ENCODE measurements around the gene FBXL16.

Gene FBXL16

DNA sequence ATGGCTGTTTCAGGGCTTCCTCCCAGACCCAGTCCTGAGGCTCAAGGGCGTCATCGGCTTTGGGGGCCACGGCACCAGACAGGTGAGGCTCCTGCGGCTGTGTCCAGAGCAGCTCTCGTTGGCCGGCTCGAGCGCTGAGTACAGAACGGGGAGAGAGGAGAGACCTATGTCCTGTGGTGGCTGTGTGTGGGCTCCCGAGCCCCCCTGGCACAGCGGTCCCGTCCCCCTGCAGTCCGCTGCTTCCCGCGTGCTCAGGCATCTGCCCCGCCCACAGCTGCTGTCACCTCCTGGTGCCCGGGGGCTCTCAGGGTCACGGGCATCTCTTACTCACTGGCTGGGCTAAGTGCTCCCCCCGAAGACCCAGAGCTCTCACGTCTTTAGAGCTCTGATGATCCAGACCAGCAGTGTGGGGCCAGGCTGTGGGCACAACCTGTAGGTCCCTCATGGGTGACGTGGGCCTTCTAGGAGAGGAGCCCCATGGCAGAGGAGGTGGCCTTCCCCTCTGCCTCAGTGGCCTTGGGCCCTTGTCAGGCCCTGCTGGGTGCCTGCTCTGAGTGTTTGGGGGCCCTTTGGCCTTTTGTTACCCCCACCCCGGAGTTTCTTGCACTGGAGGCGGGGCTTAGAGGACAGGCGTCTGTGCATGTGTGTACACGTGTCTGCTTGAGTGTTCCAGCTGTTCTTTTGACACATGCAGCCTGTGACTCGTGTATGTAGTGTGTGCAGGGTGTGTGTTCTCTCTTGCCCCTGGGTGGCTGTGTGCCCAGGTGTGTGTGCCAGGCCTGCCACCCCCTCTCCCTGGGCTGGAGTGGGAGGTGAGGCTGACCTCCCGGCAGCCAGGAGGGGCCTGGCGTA is 52.9 kb downstream of the FBXL16 start:
- no peaks in the 10 kb centered on the region for H3K9me3 ChIP-seq (ENCODE audit: control insufficient read depth, low read depth, low read length)
- H3K27ac ChIP-seq (ENCODE audit: low read length), result no peak overlapping the region
- no peaks in the 10 kb centered on the region for H3K27me3 ChIP-seq (ENCODE audit: control insufficient read depth, insufficient read depth, low read length)
- no peaks in the 10 kb centered on the region for H3K36me3 ChIP-seq (ENCODE audit: control insufficient read depth, low read depth, low read length)
- H3K4me3 ChIP-seq (ENCODE audit: low read length), result no peak overlapping the region
- no peak overlapping the region for H3K9ac ChIP-seq (ENCODE audit: low read length)
- peaks cover 5% of the 10 kb centered on the region for H3K4me1 ChIP-seq (ENCODE audit: control insufficient read depth, low read depth, low read length)

DNA sequence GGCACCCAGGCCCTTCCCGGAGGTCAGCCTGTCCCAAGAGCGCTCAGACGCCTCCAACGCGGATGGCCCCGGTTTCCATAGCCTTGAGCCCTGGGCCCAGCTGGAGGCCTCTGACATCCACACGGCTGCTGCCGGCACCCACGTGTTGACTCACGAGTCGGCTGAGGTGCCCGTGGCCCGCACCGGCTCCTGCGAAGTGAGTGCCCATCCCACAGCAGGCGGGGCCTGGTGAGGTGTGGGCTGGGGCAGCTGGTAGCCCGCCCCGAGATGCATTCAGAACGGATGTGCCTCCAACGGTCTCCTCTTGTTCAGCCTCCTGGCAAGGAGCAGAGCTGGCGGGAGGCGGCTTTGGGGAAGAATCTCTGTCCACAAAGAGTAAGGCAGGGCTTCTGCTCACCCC is 53.8 kb downstream of the FBXL16 start:
- Histone ChIP-seq H3K27me3 (ENCODE audit: control insufficient read depth, insufficient read depth, low read length) (no peaks in the 10 kb centered on the region), H3K36me3 (ENCODE audit: control insufficient read depth, low read depth, low read length) (no peaks in the 10 kb centered on the region), H3K9ac (ENCODE audit: low read length) (no peak overlapping the region), H3K9me3 (ENCODE audit: control insufficient read depth, low read depth, low read length) (no peaks in the 10 kb centered on the region), H3K4me1 (ENCODE audit: control insufficient read depth, low read depth, low read length) (peaks cover 5% of the 10 kb centered on the region), H3K27ac (ENCODE audit: low read length) (no peak overlapping the region), H3K4me3 (ENCODE audit: low read length) (no peak overlapping the region)

DNA sequence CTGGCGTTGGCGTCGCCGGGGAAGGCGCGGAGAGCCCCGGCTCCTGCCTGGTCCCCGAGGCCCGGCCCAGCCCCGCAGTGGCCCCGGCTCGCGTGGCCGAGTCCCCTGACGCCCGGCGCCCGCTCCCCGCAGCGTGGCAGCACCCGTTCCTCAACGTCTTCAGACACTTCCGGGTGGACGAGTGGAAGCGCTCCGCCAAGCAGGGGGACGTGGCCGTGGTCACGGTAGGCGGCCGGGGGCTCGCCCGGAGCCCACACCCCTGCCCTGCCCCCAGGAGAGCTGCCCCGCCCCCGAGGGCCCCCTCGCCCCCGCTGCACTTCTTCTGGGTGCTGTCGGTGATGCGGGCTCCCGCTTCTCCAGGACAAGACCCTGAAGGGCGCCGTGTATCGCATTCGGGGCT is 56.0 kb downstream of the FBXL16 start:
- peak overlapping the region; percentile 75 for H3K4me3 ChIP-seq (ENCODE audit: low read length)
- H3K9ac ChIP-seq (ENCODE audit: low read length), result peak overlapping the region; percentile 74
- H3K4me1 ChIP-seq (ENCODE audit: control insufficient read depth, low read depth, low read length), result peaks cover 5% of the 10 kb centered on the region
- no peaks in the 10 kb centered on the region for H3K9me3 ChIP-seq (ENCODE audit: control insufficient read depth, low read depth, low read length)
- no peak overlapping the region for H3K27ac ChIP-seq (ENCODE audit: low read length)
- H3K27me3 ChIP-seq (ENCODE audit: control insufficient read depth, insufficient read depth, low read length), result no peaks in the 10 kb centered on the region
- no peaks in the 10 kb centered on the region for H3K36me3 ChIP-seq (ENCODE audit: control insufficient read depth, low read depth, low read length)

DNA sequence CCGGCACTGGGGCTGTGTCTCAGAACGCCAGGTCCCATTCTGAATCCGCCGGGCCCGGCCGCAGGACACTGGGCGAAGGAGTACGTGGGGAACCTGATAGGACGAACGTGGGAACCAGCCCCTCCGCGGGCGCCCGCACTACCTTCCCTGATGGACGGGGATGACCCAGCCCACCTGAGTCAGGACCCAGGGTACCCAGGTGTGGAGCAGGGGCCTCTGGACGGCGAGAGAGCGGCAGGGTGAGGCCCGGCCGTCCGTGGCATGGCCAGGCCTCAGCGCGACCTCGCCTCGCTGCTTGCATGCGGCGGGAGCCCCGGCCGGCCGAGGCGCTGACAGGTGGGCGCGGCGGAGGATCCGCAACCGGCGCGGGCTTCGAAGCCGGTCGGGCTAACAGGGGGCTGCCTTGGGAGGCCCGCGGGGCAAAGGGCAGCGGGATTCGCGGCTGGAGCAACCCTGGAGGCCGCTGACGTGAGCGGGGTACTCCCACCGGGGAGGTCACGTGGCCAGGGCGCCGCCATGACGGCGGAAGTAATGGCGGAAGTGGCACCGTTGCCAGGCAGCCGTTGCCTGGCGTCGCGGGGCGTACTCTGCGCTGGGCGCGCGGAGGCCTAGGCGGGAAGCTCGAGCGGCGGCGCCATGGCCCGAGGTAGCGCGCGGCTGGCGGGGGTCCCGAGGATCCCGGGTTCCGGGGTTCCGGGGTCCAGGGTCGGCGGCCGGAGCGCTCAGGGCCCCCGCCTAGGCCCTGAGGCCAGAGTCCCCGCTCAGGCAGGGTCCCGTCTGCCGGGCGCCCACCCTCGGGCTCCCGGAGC is 56.6 kb downstream of the FBXL16 start, which contains the start of gene WDR90:
Gene WDR90 (plus strand): TSS at position 585 of the 809 bp plus-strand sequence. CDS start 52 bp downstream, at position 637.
- no peaks in the 10 kb centered on the region for H3K27me3 ChIP-seq (ENCODE audit: control insufficient read depth, insufficient read depth, low read length)
- H3K4me1 ChIP-seq (ENCODE audit: control insufficient read depth, low read depth, low read length), result peaks cover 5% of the 10 kb centered on the region
- H3K27ac ChIP-seq (ENCODE audit: low read length), result peak within 1 kb of the TSS; percentile 24
- no peaks in the 10 kb centered on the region for H3K36me3 ChIP-seq (ENCODE audit: control insufficient read depth, low read depth, low read length)
- H3K9me3 ChIP-seq (ENCODE audit: control insufficient read depth, low read depth, low read length), result no peaks in the 10 kb centered on the region
- peak within 1 kb of the TSS; percentile 74 for H3K9ac ChIP-seq (ENCODE audit: low read length)
- H3K4me3 ChIP-seq (ENCODE audit: low read length), result peak within 1 kb of the TSS; percentile 75

DNA sequence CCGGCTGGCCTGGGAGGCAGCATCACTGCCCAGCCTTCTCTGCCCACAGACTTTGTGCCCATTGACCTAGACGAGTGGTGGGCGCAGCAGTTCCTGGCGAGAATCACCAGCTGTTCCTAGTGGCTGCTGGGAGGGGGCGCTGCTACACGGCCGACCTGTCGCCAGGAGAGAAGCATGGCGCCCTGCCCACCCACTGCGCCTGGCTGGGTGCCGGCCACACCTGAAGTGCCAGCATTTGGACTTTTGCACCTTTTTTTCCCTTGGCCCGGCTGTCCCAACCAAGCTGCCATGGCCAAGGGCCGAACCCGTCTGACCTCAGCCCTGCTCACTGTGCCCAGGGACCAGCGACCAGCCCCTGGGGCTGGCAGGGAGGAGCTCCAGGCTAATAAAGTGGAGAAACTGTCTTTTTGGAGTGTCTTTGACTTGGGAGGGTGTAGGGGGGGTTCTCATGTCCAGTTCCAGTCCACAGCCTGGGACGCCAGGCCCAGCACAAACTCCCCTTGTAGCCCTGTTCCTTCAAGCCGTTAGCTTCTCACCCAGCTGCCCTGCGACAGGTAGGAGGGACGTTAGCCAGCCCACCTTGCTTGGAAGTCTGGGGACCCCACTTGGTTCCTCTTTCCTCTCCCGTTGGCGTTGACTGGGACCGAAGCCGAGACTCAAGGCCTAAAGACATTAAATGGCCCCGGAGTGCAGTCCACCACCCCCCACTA is 57.4 kb downstream of the FBXL16 start:
- Histone ChIP-seq H3K27ac (ENCODE audit: low read length) (peak overlapping the region; percentile 24), H3K27me3 (ENCODE audit: control insufficient read depth, insufficient read depth, low read length) (peaks cover under 1% of the 10 kb centered on the region), H3K36me3 (ENCODE audit: control insufficient read depth, low read depth, low read length) (no peaks in the 10 kb centered on the region), H3K4me1 (ENCODE audit: control insufficient read depth, low read depth, low read length) (peaks cover 5% of the 10 kb centered on the region), H3K9ac (ENCODE audit: low read length) (peak overlapping the region; percentile 74), H3K4me3 (ENCODE audit: low read length) (peak overlapping the region; percentile 75), H3K9me3 (ENCODE audit: control insufficient read depth, low read depth, low read length) (no peaks in the 10 kb centered on the region)

DNA sequence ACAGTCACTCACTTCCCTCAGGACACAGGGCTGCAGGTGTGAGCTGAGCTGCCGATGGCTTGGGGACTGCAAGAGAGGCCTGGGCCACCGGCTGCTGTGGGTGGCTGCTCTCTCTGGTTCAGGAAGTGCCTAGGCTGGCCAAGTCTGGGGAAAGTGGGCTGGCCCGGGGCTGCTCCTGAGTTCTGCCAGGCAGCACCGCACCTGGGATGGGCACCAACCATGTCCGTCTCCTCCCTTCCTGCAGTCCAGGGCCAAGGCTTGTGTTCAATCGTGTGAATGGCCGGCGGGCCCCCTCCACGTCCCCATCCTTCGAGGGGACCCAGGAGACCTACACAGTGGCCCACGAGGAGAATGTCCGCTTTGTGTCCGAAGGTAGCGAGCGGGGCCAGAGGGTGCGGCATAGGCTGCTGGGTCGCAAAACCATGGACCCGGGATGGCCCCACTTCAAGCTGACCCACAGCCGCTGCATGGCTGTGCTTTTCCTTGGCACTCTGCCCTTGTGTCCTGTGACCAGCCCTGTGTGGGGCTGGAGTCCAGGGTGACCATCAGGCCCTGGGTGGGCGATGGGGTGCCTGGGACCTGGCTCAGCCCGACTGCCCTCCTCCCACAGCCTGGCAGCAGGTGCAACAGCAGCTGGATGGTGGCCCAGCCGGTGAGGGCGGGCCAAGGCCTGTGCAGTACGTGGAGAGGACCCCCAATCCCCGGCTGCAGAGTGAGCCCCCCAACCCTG is 58.3 kb downstream of the FBXL16 start:
- Histone ChIP-seq H3K9ac (ENCODE audit: low read length) (no peak overlapping the region), H3K4me3 (ENCODE audit: low read length) (no peak overlapping the region), H3K36me3 (ENCODE audit: control insufficient read depth, low read depth, low read length) (no peaks in the 10 kb centered on the region), H3K27me3 (ENCODE audit: control insufficient read depth, insufficient read depth, low read length) (peaks cover 9% of the 10 kb centered on the region), H3K9me3 (ENCODE audit: control insufficient read depth, low read depth, low read length) (no peaks in the 10 kb centered on the region), H3K4me1 (ENCODE audit: control insufficient read depth, low read depth, low read length) (peaks cover 5% of the 10 kb centered on the region), H3K27ac (ENCODE audit: low read length) (no peak overlapping the region)

DNA sequence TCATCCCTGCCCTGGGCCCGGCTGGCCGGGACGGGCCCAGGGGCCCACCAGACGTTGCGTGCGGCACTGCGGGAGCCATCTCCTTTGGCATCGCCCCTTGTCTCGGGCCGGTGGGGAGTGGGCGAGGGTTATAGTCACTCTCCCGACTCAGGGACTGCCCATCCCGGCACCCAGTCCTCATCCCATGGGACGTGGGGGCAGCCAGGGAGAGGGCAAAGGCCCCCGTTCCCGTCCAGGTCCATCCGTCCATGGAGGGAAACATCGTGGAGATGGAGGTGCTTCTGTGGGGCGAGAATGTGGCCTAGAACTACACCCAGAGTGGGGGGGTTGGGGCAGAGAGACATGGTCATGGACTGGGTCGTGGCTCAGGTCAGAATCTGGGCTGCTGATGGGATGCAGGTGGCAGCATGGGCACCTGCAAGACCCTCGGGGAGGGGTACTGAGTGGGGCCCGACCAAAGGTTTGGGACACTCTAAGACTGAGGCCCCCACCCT is 58.9 kb downstream of the FBXL16 start:
- Histone ChIP-seq H3K9me3 (ENCODE audit: control insufficient read depth, low read depth, low read length) (no peaks in the 10 kb centered on the region), H3K36me3 (ENCODE audit: control insufficient read depth, low read depth, low read length) (no peaks in the 10 kb centered on the region), H3K4me3 (ENCODE audit: low read length) (no peak overlapping the region), H3K9ac (ENCODE audit: low read length) (no peak overlapping the region), H3K27me3 (ENCODE audit: control insufficient read depth, insufficient read depth, low read length) (peaks cover 10% of the 10 kb centered on the region), H3K27ac (ENCODE audit: low read length) (no peak overlapping the region), H3K4me1 (ENCODE audit: control insufficient read depth, low read depth, low read length) (peaks cover 5% of the 10 kb centered on the region)

DNA sequence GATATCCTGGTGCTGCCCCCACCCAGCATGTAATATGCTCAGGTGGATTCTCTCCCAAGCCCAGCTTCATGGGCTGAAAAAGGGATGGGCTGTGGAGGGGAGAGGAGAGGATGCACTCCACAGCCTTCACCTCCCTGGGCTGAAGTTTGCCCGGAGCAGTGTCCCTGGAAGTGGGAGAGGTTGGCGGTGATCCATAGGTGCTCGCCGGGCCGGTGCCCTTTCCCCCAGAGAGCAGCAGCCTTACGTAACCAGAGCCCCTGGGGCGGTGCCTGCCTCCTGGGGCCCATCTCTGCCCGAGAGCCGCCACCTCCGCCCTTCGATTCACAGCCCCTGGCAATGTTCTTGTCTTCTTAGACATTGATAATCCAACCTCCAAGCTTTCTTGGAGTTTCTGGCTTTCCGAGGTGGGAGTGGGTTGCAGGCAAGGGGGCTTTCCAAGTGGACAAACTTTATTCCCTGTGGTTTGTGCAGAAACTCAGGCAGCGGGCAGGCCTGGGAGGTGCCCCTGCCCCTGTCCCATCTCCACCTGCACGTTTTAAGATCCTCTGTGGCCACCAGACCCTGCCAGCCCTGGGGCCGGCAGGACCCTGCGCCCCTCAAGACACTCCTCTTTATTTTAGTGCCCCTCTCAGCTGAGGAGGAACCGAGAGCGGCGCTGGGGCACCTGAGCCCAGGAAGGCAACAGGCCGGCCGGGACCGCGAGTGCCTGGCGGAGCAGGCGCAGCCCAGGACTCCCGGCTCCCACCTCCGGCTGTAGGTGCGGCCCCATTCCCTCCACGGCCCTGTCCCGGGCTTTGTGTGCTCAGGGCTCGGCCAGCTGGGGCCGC is 59.5 kb downstream of the FBXL16 start:
- Histone ChIP-seq H3K27ac (ENCODE audit: low read length) (no peak overlapping the region), H3K4me3 (ENCODE audit: low read length) (no peak overlapping the region), H3K4me1 (ENCODE audit: control insufficient read depth, low read depth, low read length) (peaks cover 8% of the 10 kb centered on the region), H3K36me3 (ENCODE audit: control insufficient read depth, low read depth, low read length) (no peaks in the 10 kb centered on the region), H3K9ac (ENCODE audit: low read length) (no peak overlapping the region), H3K27me3 (ENCODE audit: control insufficient read depth, insufficient read depth, low read length) (peaks cover 10% of the 10 kb centered on the region), H3K9me3 (ENCODE audit: control insufficient read depth, low read depth, low read length) (no peaks in the 10 kb centered on the region)

DNA sequence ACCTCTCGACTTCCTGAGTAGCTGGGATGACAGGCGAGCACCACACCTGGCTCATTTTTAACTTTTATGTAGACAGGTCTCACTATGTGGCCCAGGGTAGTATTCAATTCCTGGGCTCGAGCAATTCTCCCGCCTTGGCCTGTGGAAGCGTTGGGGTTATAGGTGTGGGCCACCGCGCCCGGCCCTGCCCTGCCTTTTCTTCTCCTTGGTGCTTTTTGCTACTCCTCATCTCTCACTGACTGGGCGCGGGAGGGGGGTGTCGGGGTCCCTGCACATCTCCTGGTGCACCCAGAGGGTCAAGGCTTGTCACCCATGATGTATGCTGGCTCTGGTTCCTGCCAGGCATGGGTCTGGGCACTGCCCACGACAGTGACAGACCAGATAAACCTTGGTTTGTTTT is 61.0 kb downstream of the FBXL16 start:
- H3K4me1 ChIP-seq (ENCODE audit: control insufficient read depth, low read depth, low read length), result peaks cover 8% of the 10 kb centered on the region
- peaks cover 10% of the 10 kb centered on the region for H3K27me3 ChIP-seq (ENCODE audit: control insufficient read depth, insufficient read depth, low read length)
- H3K4me3 ChIP-seq (ENCODE audit: low read length), result no peak overlapping the region
- no peaks in the 10 kb centered on the region for H3K9me3 ChIP-seq (ENCODE audit: control insufficient read depth, low read depth, low read length)
- no peak overlapping the region for H3K27ac ChIP-seq (ENCODE audit: low read length)
- no peak overlapping the region for H3K9ac ChIP-seq (ENCODE audit: low read length)
- no peaks in the 10 kb centered on the region for H3K36me3 ChIP-seq (ENCODE audit: control insufficient read depth, low read depth, low read length)

DNA sequence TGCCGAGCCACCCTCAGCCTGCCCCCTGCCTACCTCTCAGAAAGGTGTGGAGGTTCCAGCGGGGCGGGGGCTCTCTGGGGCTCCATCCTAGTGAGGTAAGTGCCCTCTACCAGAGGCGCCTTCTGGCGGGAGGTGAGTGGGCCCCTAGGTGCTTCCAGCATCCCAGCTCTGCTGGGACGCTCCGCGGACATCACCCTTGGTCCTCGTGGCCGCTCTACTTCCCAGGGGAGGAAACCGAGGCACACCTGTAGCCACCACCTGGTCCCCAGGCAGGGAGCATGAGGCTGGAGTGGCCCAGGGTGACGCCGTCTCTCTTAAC is 62.6 kb downstream of the FBXL16 start:
- Histone ChIP-seq H3K4me1 (ENCODE audit: control insufficient read depth, low read depth, low read length) (peaks cover 6% of the 10 kb centered on the region), H3K9ac (ENCODE audit: low read length) (peak overlapping the region; percentile 59)

More for the DNA sequence above, 62.6 kb downstream of the FBXL16 start:
- Histone ChIP-seq H3K9me3 (ENCODE audit: control insufficient read depth, low read depth, low read length) (no peaks in the 10 kb centered on the region), H3K27me3 (ENCODE audit: control insufficient read depth, insufficient read depth, low read length) (peaks cover 10% of the 10 kb centered on the region), H3K36me3 (ENCODE audit: control insufficient read depth, low read depth, low read length) (no peaks in the 10 kb centered on the region), H3K27ac (ENCODE audit: low read length) (no peak overlapping the region), H3K4me3 (ENCODE audit: low read length) (peak overlapping the region; percentile 65)

Measured in iPS-18a (cell line).